Lower leg skin (tissue), 3 donors: ENCODE measurements around the gene STRIP2.

ENCODE experiments used
- CTCF ChIP-seq, 3 donors: fragments of 450-650 bp; IDR thresholded peaks; one replicate each; pipeline ENCODE4 v1.5.1; 2016; ENCODE audit warnings: antibody characterized with exemption in 3 of 3, mild to moderate bottlenecking in 3 of 3, moderate library complexity in 2 of 3
- POLR2A ChIP-seq, 2 donors: fragments of 450-650 bp; IDR thresholded peaks; one replicate each; pipeline ENCODE4 v1.6.1; 2016 to 2017; ENCODE audit warnings: antibody characterized with exemption in 2 of 2, mild to moderate bottlenecking in 1 of 2, moderate library complexity in 1 of 2

GRCh38 chr7:129512192-129512591 lies 78.0 kb downstream of the STRIP2 start:
- TF ChIP-seq CTCF (IDR thresholded peaks at IDR 0.05): no peak
- TF ChIP-seq POLR2A (IDR thresholded peaks at IDR 0.05): no peak
